ENCODE measurements around the gene SMIM24. TPM values are rescaled to one million over a fixed set of nuclear protein-coding genes. Genes with fewer than 3 reads are reported as not detected.

Gene SMIM24
- total RNA-seq, 2 experiments from 2014 or later = not detected

DNA sequence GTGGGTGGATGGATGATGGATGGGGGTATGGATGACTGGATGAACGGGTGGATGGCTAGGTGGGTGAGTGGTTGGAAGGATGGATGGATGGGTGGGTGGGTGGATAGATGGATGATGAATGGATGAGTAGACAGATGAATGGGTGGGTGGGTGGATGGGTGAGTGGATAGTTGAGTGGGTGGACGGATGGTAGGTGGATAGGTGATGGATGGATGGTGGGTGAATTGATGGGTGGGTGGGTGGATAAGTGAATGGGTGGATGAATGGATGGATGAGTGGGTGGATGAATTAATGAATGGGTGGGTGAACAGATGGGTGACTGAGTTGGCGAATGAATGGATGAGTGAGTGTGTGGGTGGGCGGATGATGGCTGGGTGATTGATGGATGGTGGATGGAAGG lies 4.9 kb downstream of the SMIM24 start:
- Histone ChIP-seq H3K36me3 (ENCODE audit: insufficient read depth, low read length) (no peaks in the 10 kb centered on the region), H3K4me1 (ENCODE audit: insufficient read depth, low read length) (peaks cover 17% of the 10 kb centered on the region), H3K4me3 (ENCODE audit: low read length) (no peak overlapping the region), H3K27ac (ENCODE audit: low read depth in 1 of 2, low read length in 2 of 2) (no peak overlapping the region), H3K27me3 (ENCODE audit: control insufficient read depth in 1 of 2, insufficient read depth in 2 of 2, low read length in 2 of 2) (no peaks in the 10 kb centered on the region), H3K9me3 (ENCODE audit: control insufficient read depth in 1 of 2, insufficient read depth in 1 of 2, low read length in 2 of 2) (no peaks in the 10 kb centered on the region)
- Mint-ChIP-seq H3K4me3 (no peak overlapping the region), H3K4me1 (ENCODE audit: low read depth) (peaks cover 17% of the 10 kb centered on the region), H3K27me3 (peaks cover 4% of the 10 kb centered on the region), H3K36me3 (ENCODE audit: low read depth) (no peaks in the 10 kb centered on the region), H3K27ac (no peak overlapping the region), H3K9me3 (no peaks in the 10 kb centered on the region)
- no peak for ATAC-seq (ENCODE audit: poor library complexity)
- TF ChIP-seq, protein P1, sequence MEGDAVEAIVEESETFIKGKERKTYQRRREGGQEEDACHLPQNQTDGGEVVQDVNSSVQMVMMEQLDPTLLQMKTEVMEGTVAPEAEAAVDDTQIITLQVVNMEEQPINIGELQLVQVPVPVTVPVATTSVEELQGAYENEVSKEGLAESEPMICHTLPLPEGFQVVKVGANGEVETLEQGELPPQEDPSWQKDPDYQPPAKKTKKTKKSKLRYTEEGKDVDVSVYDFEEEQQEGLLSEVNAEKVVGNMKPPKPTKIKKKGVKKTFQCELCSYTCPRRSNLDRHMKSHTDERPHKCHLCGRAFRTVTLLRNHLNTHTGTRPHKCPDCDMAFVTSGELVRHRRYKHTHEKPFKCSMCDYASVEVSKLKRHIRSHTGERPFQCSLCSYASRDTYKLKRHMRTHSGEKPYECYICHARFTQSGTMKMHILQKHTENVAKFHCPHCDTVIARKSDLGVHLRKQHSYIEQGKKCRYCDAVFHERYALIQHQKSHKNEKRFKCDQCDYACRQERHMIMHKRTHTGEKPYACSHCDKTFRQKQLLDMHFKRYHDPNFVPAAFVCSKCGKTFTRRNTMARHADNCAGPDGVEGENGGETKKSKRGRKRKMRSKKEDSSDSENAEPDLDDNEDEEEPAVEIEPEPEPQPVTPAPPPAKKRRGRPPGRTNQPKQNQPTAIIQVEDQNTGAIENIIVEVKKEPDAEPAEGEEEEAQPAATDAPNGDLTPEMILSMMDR (IDR thresholded peaks at IDR 0.05) = no peak
- ChIA-PET CTCF (no interaction called here), POLR2A (no interaction called here)
- intact Hi-C loops (cut with DNase I, micrococcal nuclease) = no loop called here
- DNase-seq = no peak

DNA sequence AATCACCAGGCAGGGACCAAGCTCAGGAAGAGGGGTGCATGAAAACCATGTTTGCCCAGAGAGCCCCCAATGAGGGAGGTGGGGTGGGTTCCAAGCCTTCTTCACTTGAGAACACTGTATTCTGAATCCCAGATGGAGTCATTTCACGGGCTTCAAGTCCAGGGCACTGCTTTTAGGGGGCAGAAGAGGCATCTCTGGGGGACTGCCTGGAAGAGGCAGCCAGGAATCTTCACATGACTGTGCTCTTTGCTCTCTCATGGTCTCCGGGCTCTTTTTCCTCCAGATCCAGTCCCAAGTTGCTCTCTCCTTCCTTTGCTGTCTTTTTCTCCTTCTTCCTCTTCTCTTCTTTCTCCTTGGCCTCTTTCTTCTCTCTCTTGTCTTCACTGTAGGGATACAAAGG lies 5.7 kb downstream of the SMIM24 start:
- no peak overlapping the region for H3K27ac Mint-ChIP-seq
- H3K27me3 Mint-ChIP-seq = peaks cover 4% of the 10 kb centered on the region
- H3K9me3 Mint-ChIP-seq = no peaks in the 10 kb centered on the region
- intact Hi-C loops (cut with DNase I, micrococcal nuclease) = no loop called here
- H3K36me3 Mint-ChIP-seq (ENCODE audit: low read depth) = no peaks in the 10 kb centered on the region
- ATAC-seq (ENCODE audit: poor library complexity) (no peak), DNase-seq (no peak)
- ChIA-PET POLR2A (no interaction called here), CTCF (no interaction called here)
- TF ChIP-seq, protein P1 (IDR thresholded peaks at IDR 0.05) = no peak
- Histone ChIP-seq H3K4me3 (ENCODE audit: low read length) (no peak overlapping the region), H3K4me1 (ENCODE audit: insufficient read depth, low read length) (peaks cover 17% of the 10 kb centered on the region), H3K27ac (ENCODE audit: low read depth in 1 of 2, low read length in 2 of 2) (no peak overlapping the region), H3K36me3 (ENCODE audit: insufficient read depth, low read length) (no peaks in the 10 kb centered on the region), H3K27me3 (ENCODE audit: control insufficient read depth in 1 of 2, insufficient read depth in 2 of 2, low read length in 2 of 2) (no peaks in the 10 kb centered on the region), H3K9me3 (ENCODE audit: control insufficient read depth in 1 of 2, insufficient read depth in 1 of 2, low read length in 2 of 2) (no peaks in the 10 kb centered on the region)
- H3K4me3 Mint-ChIP-seq = no peak overlapping the region
- peaks cover 17% of the 10 kb centered on the region for H3K4me1 Mint-ChIP-seq (ENCODE audit: low read depth)

DNA sequence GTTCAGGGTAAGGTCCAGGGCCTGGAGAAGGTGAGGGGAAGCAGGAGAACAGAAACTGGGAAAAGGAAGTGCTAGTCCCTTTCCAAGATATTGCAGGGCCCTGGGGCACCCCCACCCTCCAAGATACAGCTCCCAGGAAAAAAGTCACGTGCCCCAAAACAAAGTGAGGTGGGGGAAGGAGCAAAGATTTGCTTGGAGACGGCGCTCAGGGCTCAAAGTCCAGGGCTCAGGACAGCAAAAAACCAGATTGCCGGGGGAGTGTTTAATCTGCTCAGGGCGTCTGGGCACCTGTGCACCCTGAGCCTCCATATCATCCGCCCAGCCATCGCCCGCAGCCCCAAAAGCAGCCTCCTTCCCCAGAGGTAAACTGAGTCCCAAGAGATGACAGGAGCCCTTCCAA lies 6.3 kb downstream of the SMIM24 start:
- Histone ChIP-seq H3K27ac (ENCODE audit: low read depth in 1 of 2, low read length in 2 of 2) (no peak overlapping the region), H3K27me3 (ENCODE audit: control insufficient read depth in 1 of 2, insufficient read depth in 2 of 2, low read length in 2 of 2) (no peaks in the 10 kb centered on the region), H3K4me1 (ENCODE audit: insufficient read depth, low read length) (peaks cover 11% of the 10 kb centered on the region), H3K9me3 (ENCODE audit: control insufficient read depth in 1 of 2, insufficient read depth in 1 of 2, low read length in 2 of 2) (no peaks in the 10 kb centered on the region), H3K4me3 (ENCODE audit: low read length) (no peak overlapping the region), H3K36me3 (ENCODE audit: insufficient read depth, low read length) (no peaks in the 10 kb centered on the region)
- Mint-ChIP-seq H3K36me3 (ENCODE audit: low read depth) (no peaks in the 10 kb centered on the region), H3K27ac (no peak overlapping the region), H3K4me3 (no peak overlapping the region), H3K9me3 (no peaks in the 10 kb centered on the region), H3K4me1 (ENCODE audit: low read depth) (peaks cover 12% of the 10 kb centered on the region), H3K27me3 (peaks cover 4% of the 10 kb centered on the region)
- TF ChIP-seq, protein P1 (IDR thresholded peaks at IDR 0.05) = no peak
- POLR2A ChIA-PET = no interaction called here
- ATAC-seq (ENCODE audit: poor library complexity) (no peak), DNase-seq (no peak)
- CTCF ChIA-PET = no interaction called here
- intact Hi-C loops (cut with DNase I, micrococcal nuclease) = no loop called here
